ENCODE measurements around the gene PCDH9.
"Not testable (repeated sequence)": the region's sequence is repeated elsewhere in the genome, so short reads cannot be mapped to it uniquely, and the experiment has no call there.

PCDH9 gene

GRCh38 chr13:66335626-66336025, 894.5 kb downstream of the PCDH9 start:
- DNase-seq (ENCODE audit: low read depth, low spot score) = no peak
- H3K4me3 ChIP-seq (ENCODE audit: low read length) = no peak overlapping the region

GRCh38 chr13:66329988-66330451, 900.1 kb downstream of the PCDH9 start:
- no peak for DNase-seq (ENCODE audit: low read depth, low spot score)
- H3K4me3 ChIP-seq (ENCODE audit: low read length) = no peak overlapping the region

- H3K4me3 ChIP-seq (ENCODE audit: low read length) = no peak overlapping the region
- no peak for DNase-seq (ENCODE audit: low read depth, low spot score)
Observed at GRCh38 chr13:66328476-66328875, 901.7 kb downstream of the PCDH9 start.

- DNase-seq (ENCODE audit: low read depth, low spot score) = no peak
- no peak overlapping the region for H3K4me3 ChIP-seq (ENCODE audit: low read length)
Observed at GRCh38 chr13:66323745-66324347, 906.3 kb downstream of the PCDH9 start.

- no peak overlapping the region for H3K4me3 ChIP-seq (ENCODE audit: low read length)
- no peak for DNase-seq (ENCODE audit: low read depth, low spot score)
Observed at GRCh38 chr13:66322936-66323335, 907.2 kb downstream of the PCDH9 start.

- no peak for DNase-seq (ENCODE audit: low read depth, low spot score)
- no peak overlapping the region for H3K4me3 ChIP-seq (ENCODE audit: low read length)
Observed at GRCh38 chr13:66322193-66322740, 907.9 kb downstream of the PCDH9 start.

- no peak for DNase-seq (ENCODE audit: low read depth, low spot score)
- no peak overlapping the region for H3K4me3 ChIP-seq (ENCODE audit: low read length)
Observed at GRCh38 chr13:66314911-66315310, 915.2 kb downstream of the PCDH9 start.

- no peak overlapping the region for H3K4me3 ChIP-seq (ENCODE audit: low read length)
- DNase-seq (ENCODE audit: low read depth, low spot score) = no peak
Observed at GRCh38 chr13:66313413-66313812, 916.7 kb downstream of the PCDH9 start.

- no peak for DNase-seq (ENCODE audit: low read depth, low spot score)
- H3K4me3 ChIP-seq (ENCODE audit: low read length) = no peak overlapping the region
Observed at GRCh38 chr13:66312312-66313087, 917.6 kb downstream of the PCDH9 start.

- H3K4me3 ChIP-seq (ENCODE audit: low read length) = no peak overlapping the region
- DNase-seq (ENCODE audit: low read depth, low spot score) = peak; percentile 3
Observed at GRCh38 chr13:66305961-66306617, 924.0 kb downstream of the PCDH9 start.

GRCh38 chr13:66301482-66301881, 928.7 kb downstream of the PCDH9 start:
- no peak overlapping the region for H3K4me3 ChIP-seq (ENCODE audit: low read length)
- DNase-seq (ENCODE audit: low read depth, low spot score) = no peak

GRCh38 chr13:66301006-66301405, 929.1 kb downstream of the PCDH9 start:
- no peak overlapping the region for H3K4me3 ChIP-seq (ENCODE audit: low read length)
- no peak for DNase-seq (ENCODE audit: low read depth, low spot score)

GRCh38 chr13:66296875-66297274, 933.3 kb downstream of the PCDH9 start:
- H3K4me3 ChIP-seq (ENCODE audit: low read length) = no peak overlapping the region
- no peak for DNase-seq (ENCODE audit: low read depth, low spot score)

- no peak for DNase-seq (ENCODE audit: low read depth, low spot score)
- H3K4me3 ChIP-seq (ENCODE audit: low read length) = no peak overlapping the region
Observed at GRCh38 chr13:66296328-66296727, 933.8 kb downstream of the PCDH9 start.

- not testable (repeated sequence) for DNase-seq (ENCODE audit: low read depth, low spot score); H3K4me3 ChIP-seq (ENCODE audit: low read length)
Observed at GRCh38 chr13:66286806-66287205, 943.3 kb downstream of the PCDH9 start.

- DNase-seq (ENCODE audit: low read depth, low spot score) = no peak
- no peak overlapping the region for H3K4me3 ChIP-seq (ENCODE audit: low read length)
Observed at GRCh38 chr13:66275416-66275815, 954.7 kb downstream of the PCDH9 start.

GRCh38 chr13:66273011-66273410, 957.1 kb downstream of the PCDH9 start:
- H3K4me3 ChIP-seq (ENCODE audit: low read length) = no peak overlapping the region
- DNase-seq (ENCODE audit: low read depth, low spot score) = no peak

GRCh38 chr13:66266761-66267160, 963.4 kb downstream of the PCDH9 start:
- no peak overlapping the region for H3K4me3 ChIP-seq (ENCODE audit: low read length)
- no peak for DNase-seq (ENCODE audit: low read depth, low spot score)

- no peak overlapping the region for H3K4me3 ChIP-seq (ENCODE audit: low read length)
- no peak for DNase-seq (ENCODE audit: low read depth, low spot score)
Observed at GRCh38 chr13:66266348-66266747, 963.8 kb downstream of the PCDH9 start.

- no peak for DNase-seq (ENCODE audit: low read depth, low spot score)
- H3K4me3 ChIP-seq (ENCODE audit: low read length) = no peak overlapping the region
Observed at GRCh38 chr13:66265371-66265770, 964.8 kb downstream of the PCDH9 start.

Measured in Jurkat, Clone E6-1 (cell line).